OCI-LY7 (cell line): Measurements from ENCODE around the gene TRIM28.

Source experiments
- EZH2phosphoT487 ChIP-seq: fragments of 200-600 bp; sonication (generic); IDR thresholded peaks from 2 replicates; pipeline ENCODE4 v1.6.1; 2018; ENCODE audit warnings: low read depth, borderline replicate concordance, mild to moderate bottlenecking, mixed run types, antibody characterized with exemption, low read length, moderate library complexity, mixed read lengths
- TF ChIP-seq, protein P1 (sequence below): fragments of 200-600 bp; sonication (generic); conservative IDR thresholded peaks from 2 replicates; pipeline ENCODE4 v1.5.1; 2014; ENCODE audit warnings: mild to moderate bottlenecking, antibody characterized with exemption, low read length, moderate library complexity, mixed read lengths

GRCh38 chr19:58555920-58556621 is 12.2 kb downstream of the TRIM28 start:
- TF ChIP-seq, protein P1, sequence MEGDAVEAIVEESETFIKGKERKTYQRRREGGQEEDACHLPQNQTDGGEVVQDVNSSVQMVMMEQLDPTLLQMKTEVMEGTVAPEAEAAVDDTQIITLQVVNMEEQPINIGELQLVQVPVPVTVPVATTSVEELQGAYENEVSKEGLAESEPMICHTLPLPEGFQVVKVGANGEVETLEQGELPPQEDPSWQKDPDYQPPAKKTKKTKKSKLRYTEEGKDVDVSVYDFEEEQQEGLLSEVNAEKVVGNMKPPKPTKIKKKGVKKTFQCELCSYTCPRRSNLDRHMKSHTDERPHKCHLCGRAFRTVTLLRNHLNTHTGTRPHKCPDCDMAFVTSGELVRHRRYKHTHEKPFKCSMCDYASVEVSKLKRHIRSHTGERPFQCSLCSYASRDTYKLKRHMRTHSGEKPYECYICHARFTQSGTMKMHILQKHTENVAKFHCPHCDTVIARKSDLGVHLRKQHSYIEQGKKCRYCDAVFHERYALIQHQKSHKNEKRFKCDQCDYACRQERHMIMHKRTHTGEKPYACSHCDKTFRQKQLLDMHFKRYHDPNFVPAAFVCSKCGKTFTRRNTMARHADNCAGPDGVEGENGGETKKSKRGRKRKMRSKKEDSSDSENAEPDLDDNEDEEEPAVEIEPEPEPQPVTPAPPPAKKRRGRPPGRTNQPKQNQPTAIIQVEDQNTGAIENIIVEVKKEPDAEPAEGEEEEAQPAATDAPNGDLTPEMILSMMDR = no peak
- TF ChIP-seq EZH2phosphoT487 = no peak
